ENCODE data around the gene CATSPERD. TPM values are rescaled to one million over a fixed set of nuclear protein-coding genes. Genes with fewer than 3 reads are reported as not detected.
A peak's percentile ranks its signal among the peaks of the same experiment; 100 is the strongest.
"Not testable (repeated sequence)": the region's sequence is repeated elsewhere in the genome, so short reads cannot be mapped to it uniquely, and the experiment has no call there.

Gene CATSPERD
- total RNA-seq, 1 donor from 2014 or later, result not detected

- H3K4me3 ChIP-seq (ENCODE audit: low read depth, low read length), result peak overlapping the region; percentile 68
- peak; percentile 80 for TF ChIP-seq CTCF (conservative IDR thresholded peaks at IDR 0.05; ENCODE audit: low read depth, low read length)
- DNase-seq (ENCODE audit: low read depth), result no peak
Measured at GRCh38 chr19:5686647-5687359, 33.6 kb upstream of the CATSPERD start.

GRCh38 chr19:5687360-5688198 lies 32.9 kb upstream of the CATSPERD start:
- peak overlapping the region; percentile 68 for H3K4me3 ChIP-seq (ENCODE audit: low read depth, low read length)
- DNase-seq (ENCODE audit: low read depth), result no peak
- no peak for TF ChIP-seq CTCF (conservative IDR thresholded peaks at IDR 0.05; ENCODE audit: low read depth, low read length)

GRCh38 chr19:5688262-5688881 lies 32.1 kb upstream of the CATSPERD start:
- DNase-seq (ENCODE audit: low read depth); H3K4me3 ChIP-seq (ENCODE audit: low read depth, low read length): not testable (repeated sequence)

- H3K4me3 ChIP-seq (ENCODE audit: low read depth, low read length), result peak within 1 kb of the TSS; percentile 99
- peak; percentile 40 for DNase-seq (ENCODE audit: low read depth)
- peak; percentile 90 for TF ChIP-seq CTCF (conservative IDR thresholded peaks at IDR 0.05; ENCODE audit: low read depth, low read length)
Measured at GRCh38 chr19:5690125-5690954, 30.1 kb upstream of the CATSPERD start, which contains the start of gene RPL36. Gene RPL36 (plus strand): TSS chr19:5690295. CDS start chr19:5690508, 213 bp downstream.

GRCh38 chr19:5690955-5691821 lies 29.2 kb upstream of the CATSPERD start:
- peak overlapping the region; percentile 99 for H3K4me3 ChIP-seq (ENCODE audit: low read depth, low read length)
- DNase-seq (ENCODE audit: low read depth), result no peak
- no peak for TF ChIP-seq CTCF (conservative IDR thresholded peaks at IDR 0.05; ENCODE audit: low read depth, low read length)

- TF ChIP-seq CTCF (conservative IDR thresholded peaks at IDR 0.05; ENCODE audit: low read depth, low read length), result no peak
- DNase-seq (ENCODE audit: low read depth), result no peak
- H3K4me3 ChIP-seq (ENCODE audit: low read depth, low read length), result peak overlapping the region; percentile 99
Measured at GRCh38 chr19:5691822-5692722, 28.4 kb upstream of the CATSPERD start.
